Skeletal muscle tissue (tissue), 4 donors: ENCODE results near the gene FAM50B. TPM values are rescaled to one million over a fixed set of nuclear protein-coding genes. Genes with fewer than 3 reads are reported as not detected.
"Not testable (repeated sequence)": the region's sequence is repeated elsewhere in the genome, so short reads cannot be mapped to it uniquely, and the experiment has no call there.

ENCODE experiments used
- H3K27ac ChIP-seq: one replicate; pipeline ENCODE4 v1.7.0; 2013; ENCODE audit warnings: mild to moderate bottlenecking, low read depth, low read length, inconsistent platforms
- H3K27me3 ChIP-seq, 3 donors: one replicate each; pipeline ENCODE4 v1.7.0; 2013; ENCODE audit warnings: low read length in 3 of 3; ENCODE audit not compliant: control insufficient read depth in 3 of 3, insufficient read depth in 3 of 3
- H3K36me3 ChIP-seq, 3 donors: one replicate each; pipeline ENCODE4 v1.7.0; 2013; ENCODE audit warnings: low read length in 3 of 3; ENCODE audit not compliant: control insufficient read depth in 3 of 3, insufficient read depth in 3 of 3
- H3K4me1 ChIP-seq, 3 donors: one replicate each; pipeline ENCODE4 v1.7.0; 2013; ENCODE audit warnings: low read length in 3 of 3, mild to moderate bottlenecking in 3 of 3; ENCODE audit not compliant: control insufficient read depth in 3 of 3, insufficient read depth in 3 of 3
- H3K4me3 ChIP-seq, 3 donors: one replicate each; pipeline ENCODE4 v1.7.0; 2013; ENCODE audit warnings: low read length in 3 of 3
- H3K9ac ChIP-seq, 3 donors: one replicate each; pipeline ENCODE4 v1.7.0; 2013; ENCODE audit warnings: low read length in 3 of 3, mild to moderate bottlenecking in 3 of 3, moderate library complexity in 2 of 3, low read depth in 1 of 3
- H3K9me3 ChIP-seq, 3 donors: one replicate each; pipeline ENCODE4 v1.7.0; 2013; ENCODE audit warnings: low read length in 3 of 3; ENCODE audit not compliant: control insufficient read depth in 3 of 3
- total RNA-seq: library from RNA; depleted of rRNA; stranded (reverse); fragments of >200 nt; gene quantifications from one replicate; pipeline ENCODE4 v1.2.3, GENCODE V29; 2014
- donor health status: Osteomylitis.

Gene FAM50B
- total RNA-seq, 1 donor from 2014 or later: 12.0 TPM

DNA sequence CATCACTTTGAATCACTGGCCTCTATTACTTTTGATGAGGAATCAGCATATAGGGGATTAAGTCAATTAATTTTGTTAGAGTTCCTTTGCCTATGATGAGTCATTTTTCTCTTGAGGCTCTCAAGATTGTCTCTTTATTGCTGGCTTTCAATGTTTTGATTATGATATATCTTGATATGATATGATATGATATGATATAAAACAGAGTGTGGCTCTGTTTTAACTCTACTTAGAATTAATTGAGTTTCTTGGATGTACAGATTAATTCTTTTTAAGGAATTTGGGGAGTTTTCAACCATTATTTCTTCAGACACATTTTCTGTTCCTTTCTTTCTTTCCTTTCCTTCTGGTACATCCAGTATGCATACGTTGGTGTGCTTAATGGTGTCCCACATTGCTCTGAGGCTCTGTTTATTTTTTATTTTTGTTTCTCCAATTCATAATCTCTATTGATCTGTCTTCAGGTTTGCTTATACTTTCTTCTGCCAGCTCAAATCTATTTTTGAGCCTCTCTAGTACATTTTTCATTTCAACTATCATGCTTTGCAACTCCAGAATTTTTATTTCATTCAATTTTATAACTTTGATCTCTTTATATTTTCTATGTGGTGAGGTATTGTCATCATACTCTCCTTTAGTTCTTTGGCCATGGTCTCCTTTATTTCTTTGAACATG, 10.8 kb downstream of the FAM50B start:
- Histone ChIP-seq H3K4me3 (no peak overlapping the region), H3K9ac (no peak overlapping the region)

DNA sequence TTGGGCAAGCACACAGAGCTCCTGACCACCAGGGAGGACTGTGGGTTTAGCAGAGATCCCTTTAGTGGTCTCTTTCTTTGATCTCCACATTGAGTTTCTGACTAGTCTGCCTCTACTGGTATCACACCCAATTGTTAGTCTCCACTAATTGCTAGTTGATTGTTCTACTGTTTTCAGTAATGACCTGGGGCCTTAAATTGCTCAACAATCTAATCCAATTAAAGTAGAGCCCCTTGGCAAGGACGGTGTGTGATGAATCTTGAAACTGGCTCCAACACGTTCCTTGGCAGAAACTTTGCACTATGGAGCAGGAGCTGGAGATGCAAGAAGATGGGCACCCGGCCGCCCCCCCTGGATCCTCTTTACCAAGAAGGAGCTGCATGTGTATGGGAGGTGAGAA, 12.3 kb downstream of the FAM50B start:
- Histone ChIP-seq H3K9ac (no peak overlapping the region), H3K9me3 (no peaks in the 10 kb centered on the region), H3K4me3 (no peak overlapping the region), H3K36me3 (no peaks in the 10 kb centered on the region), H3K27ac (no peak overlapping the region), H3K4me1 (no peaks in the 10 kb centered on the region), H3K27me3 (no peaks in the 10 kb centered on the region)

More for the DNA sequence above, 10.8 kb downstream of the FAM50B start:
- Histone ChIP-seq H3K27ac (no peak overlapping the region), H3K9me3 (no peaks in the 10 kb centered on the region), H3K4me1 (no peaks in the 10 kb centered on the region), H3K36me3 (no peaks in the 10 kb centered on the region), H3K27me3 (no peaks in the 10 kb centered on the region)

DNA sequence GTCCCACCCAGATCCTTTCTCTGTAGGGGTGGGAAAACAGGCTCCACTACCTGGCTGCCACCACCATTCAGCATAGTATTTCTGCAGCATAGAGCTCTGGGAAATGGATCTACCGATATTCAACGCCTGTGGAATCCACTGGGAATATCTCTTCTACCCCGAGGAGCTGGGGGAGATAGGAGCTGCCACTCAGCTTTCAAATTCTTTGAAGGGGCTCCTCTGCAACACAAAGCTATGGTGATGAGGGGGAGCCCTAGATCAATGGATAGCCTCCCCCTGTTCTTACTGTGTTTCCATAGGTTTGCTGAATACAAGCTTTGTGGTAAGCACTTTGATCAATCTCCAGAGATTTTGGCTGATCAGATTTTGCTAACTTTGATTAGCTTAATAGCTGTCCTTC, 12.9 kb downstream of the FAM50B start:
- no peaks in the 10 kb centered on the region for H3K4me1 ChIP-seq
- no peak overlapping the region for H3K9ac ChIP-seq
- no peaks in the 10 kb centered on the region for H3K9me3 ChIP-seq
- no peaks in the 10 kb centered on the region for H3K27me3 ChIP-seq
- no peak overlapping the region for H3K4me3 ChIP-seq
- H3K27ac ChIP-seq: no peak overlapping the region
- H3K36me3 ChIP-seq: no peaks in the 10 kb centered on the region

DNA sequence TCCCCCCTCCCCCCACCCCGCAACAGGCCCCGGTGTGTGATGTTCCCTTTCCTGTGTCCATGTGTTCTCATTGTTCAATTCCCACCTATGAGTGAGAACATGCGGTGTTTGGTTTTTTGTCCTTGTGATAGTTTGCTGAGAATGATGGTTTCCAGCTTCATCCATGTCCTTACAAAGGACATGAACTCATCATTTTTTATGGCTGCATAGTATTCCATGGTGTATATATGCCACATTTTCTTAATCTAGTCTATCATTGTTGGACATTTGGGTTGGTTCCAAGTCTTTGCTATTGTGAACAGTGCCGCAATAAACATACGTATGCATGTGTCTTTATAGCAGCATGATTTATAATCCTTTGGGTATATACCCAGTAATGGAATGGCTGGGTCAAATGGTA, 14.1 kb downstream of the FAM50B start:
- not testable (repeated sequence) for H3K9ac ChIP-seq, H3K27me3 ChIP-seq, H3K9me3 ChIP-seq, H3K36me3 ChIP-seq, H3K27ac ChIP-seq, H3K4me1 ChIP-seq, H3K4me3 ChIP-seq

- H3K9me3 ChIP-seq: no peaks in the 10 kb centered on the region
- H3K4me1 ChIP-seq: no peaks in the 10 kb centered on the region
- H3K4me3 ChIP-seq: no peak overlapping the region
- no peak overlapping the region for H3K9ac ChIP-seq
- no peaks in the 10 kb centered on the region for H3K27me3 ChIP-seq
- H3K36me3 ChIP-seq: no peaks in the 10 kb centered on the region
- H3K27ac ChIP-seq: no peak overlapping the region
These were observed 16.3 kb downstream of the FAM50B start for GRCh38 chr6:3865463-3865862.

DNA sequence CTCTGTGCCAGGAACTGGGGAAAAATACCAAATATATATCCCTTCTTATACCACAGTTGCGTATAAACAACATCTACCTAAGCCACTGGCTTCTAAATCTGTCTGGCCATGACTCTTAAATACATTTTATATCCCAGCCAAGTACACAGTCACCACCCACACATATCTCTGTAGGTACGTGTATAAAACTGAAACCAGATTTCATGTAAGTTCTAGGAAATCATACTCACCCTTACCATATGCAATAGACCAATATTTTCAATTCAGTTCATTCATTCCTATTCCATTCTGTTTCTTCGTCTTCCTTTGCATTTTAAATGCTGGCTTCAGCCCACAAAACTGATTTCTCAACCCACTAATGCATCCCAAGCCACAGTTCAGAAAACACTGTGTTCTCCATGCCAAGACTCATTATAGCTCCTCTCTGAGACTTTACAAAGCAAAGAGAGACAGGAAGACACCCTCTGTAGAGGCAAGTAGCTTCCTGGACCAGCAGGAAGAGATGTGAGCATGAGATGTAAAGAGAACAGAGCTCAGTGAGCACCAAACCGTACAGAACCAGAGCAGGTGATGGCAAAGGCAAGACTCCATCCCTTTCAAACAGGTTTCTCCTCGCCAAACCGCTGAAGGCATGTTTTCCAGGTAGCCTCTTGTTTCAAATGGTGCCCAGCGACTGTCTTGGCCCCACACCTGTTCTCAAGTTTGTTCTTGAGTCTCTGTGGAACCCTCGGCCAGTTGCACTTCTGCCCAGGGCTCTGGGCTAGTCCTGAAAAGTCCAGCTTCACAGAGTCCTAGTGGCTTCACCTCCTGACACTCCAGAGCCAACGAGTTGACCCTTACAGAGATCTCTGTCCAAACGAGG, 18.7 kb downstream of the FAM50B start:
- Histone ChIP-seq H3K4me1 (no peaks in the 10 kb centered on the region), H3K9ac (no peak overlapping the region), H3K9me3 (no peaks in the 10 kb centered on the region), H3K36me3 (no peaks in the 10 kb centered on the region), H3K27ac (no peak overlapping the region), H3K4me3 (no peak overlapping the region), H3K27me3 (no peaks in the 10 kb centered on the region)

DNA sequence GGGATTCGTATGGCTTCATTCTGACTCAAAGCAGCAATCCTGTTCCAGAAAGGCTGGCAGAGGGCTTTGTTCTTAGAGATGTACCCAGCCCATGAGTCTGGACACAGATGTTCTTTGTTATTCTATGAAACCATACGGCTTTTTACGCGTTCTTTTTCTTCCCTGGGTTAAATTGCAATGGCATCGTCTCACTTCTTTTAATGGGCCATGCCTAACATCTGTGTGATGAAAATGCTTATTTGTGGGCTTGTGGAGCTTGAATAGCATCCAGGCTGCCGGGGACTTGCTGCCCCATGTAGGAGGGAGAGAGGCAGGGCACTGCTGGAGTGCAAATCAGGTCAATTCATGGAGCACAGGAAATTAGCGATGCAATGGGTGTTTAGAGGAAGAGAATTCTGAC, 19.4 kb downstream of the FAM50B start:
- Histone ChIP-seq H3K9ac (no peak overlapping the region), H3K4me1 (no peaks in the 10 kb centered on the region), H3K27ac (no peak overlapping the region)

DNA sequence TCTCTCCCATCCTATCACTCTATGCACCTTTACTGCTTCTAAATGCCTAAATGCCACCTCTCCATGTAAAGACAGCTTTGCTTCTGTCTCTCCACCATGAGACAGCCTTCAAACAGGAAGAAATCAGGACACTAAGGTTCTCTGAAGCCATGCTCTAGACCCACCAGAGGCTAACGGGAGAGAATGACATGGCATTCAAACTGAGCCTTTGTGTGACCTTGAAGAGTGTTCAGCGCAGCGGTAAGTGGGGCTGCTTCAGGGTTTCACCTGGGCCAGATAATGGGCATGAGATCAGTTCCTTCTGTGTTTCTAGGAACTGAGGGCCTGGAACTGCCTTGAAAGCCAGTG, 20.1 kb downstream of the FAM50B start:
- Histone ChIP-seq H3K4me1 (no peaks in the 10 kb centered on the region), H3K27me3 (no peaks in the 10 kb centered on the region), H3K4me3 (no peak overlapping the region), H3K9ac (no peak overlapping the region), H3K27ac (no peak overlapping the region), H3K9me3 (no peaks in the 10 kb centered on the region), H3K36me3 (no peaks in the 10 kb centered on the region)

More for the DNA sequence above, 19.4 kb downstream of the FAM50B start:
- Histone ChIP-seq H3K27me3 (no peaks in the 10 kb centered on the region), H3K36me3 (no peaks in the 10 kb centered on the region), H3K4me3 (no peak overlapping the region), H3K9me3 (no peaks in the 10 kb centered on the region)

- Histone ChIP-seq H3K27me3 (no peaks in the 10 kb centered on the region), H3K9me3 (no peaks in the 10 kb centered on the region), H3K4me3 (no peak overlapping the region), H3K9ac (no peak overlapping the region), H3K36me3 (no peaks in the 10 kb centered on the region), H3K27ac (no peak overlapping the region), H3K4me1 (no peaks in the 10 kb centered on the region)
These were observed 20.7 kb downstream of the FAM50B start for GRCh38 chr6:3869632-3870527.

DNA sequence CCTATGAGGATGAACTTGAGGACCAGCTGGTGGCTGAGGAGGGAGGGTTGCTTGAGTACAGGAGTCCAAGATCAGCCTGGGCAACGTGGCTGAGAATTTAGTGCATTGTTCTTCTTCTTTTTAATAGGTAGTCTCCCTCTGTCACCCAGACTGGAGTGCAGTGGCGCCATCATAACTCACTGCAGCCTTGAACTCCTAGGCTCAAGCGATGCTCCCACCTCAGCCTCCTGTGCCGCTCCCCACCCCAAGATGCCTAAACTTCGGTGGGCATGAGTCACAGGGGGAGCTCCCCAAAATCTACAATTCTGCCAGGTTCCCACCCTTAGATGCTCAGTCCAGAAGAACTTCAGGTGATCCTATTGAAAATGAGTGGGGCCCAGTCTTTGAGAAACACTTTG, 21.4 kb downstream of the FAM50B start:
- H3K4me1 ChIP-seq: no peaks in the 10 kb centered on the region
- no peaks in the 10 kb centered on the region for H3K36me3 ChIP-seq
- no peaks in the 10 kb centered on the region for H3K9me3 ChIP-seq
- no peak overlapping the region for H3K9ac ChIP-seq
- H3K4me3 ChIP-seq: no peak overlapping the region
- H3K27me3 ChIP-seq: no peaks in the 10 kb centered on the region
- H3K27ac ChIP-seq: no peak overlapping the region
